HG02885 (cell line): ENCODE results near the gene ZNF239.
"Not testable (repeated sequence)": the region's sequence is repeated elsewhere in the genome, so short reads cannot be mapped to it uniquely, and the experiment has no call there.

Experiments used
- ATAC-seq: cut with Tn5 transposase; IDR thresholded peaks from one replicate; pipeline ENCODE4 v1.9.1; 2021; ENCODE audit warnings: mild to moderate bottlenecking; ENCODE audit not compliant: unreplicated experiment, poor library complexity

ZNF239 gene

GRCh38 chr10:43584051-43584450 lies 9.6 kb upstream of the ZNF239 start:
- ATAC-seq = no peak

- no peak for ATAC-seq
Observed at GRCh38 chr10:43576580-43576979, 2.2 kb upstream of the ZNF239 start.

- no peak for ATAC-seq
Observed at GRCh38 chr10:43576062-43576461, 1.6 kb upstream of the ZNF239 start.

GRCh38 chr10:43574906-43575305 lies 490 bp upstream of the ZNF239 start:
- ATAC-seq = no peak

- ATAC-seq = no peak
Observed at GRCh38 chr10:43573250-43574000, 991 bp downstream of the ZNF239 start.

- no peak for ATAC-seq
Observed at GRCh38 chr10:43570971-43571370, 3.4 kb downstream of the ZNF239 start.

GRCh38 chr10:43569681-43570080 lies 4.7 kb downstream of the ZNF239 start:
- no peak for ATAC-seq

GRCh38 chr10:43557214-43557613 lies 17.2 kb downstream of the ZNF239 start:
- ATAC-seq = no peak

GRCh38 chr10:43543746-43544145 lies 30.7 kb downstream of the ZNF239 start:
- ATAC-seq = not testable (repeated sequence)

- ATAC-seq = no peak
Observed at GRCh38 chr10:43524434-43525247, 49.8 kb downstream of the ZNF239 start.
